GM21515 (cell line): Measurements from ENCODE around the gene GLUD1.
"Not testable (repeated sequence)": the region's sequence is repeated elsewhere in the genome, so short reads cannot be mapped to it uniquely, and the experiment has no call there.

Experiments used
- ATAC-seq: cut with Tn5 transposase; IDR thresholded peaks from one replicate; pipeline ENCODE4 v1.9.1; 2021; ENCODE audit not compliant: unreplicated experiment

GLUD1 gene

DNA sequence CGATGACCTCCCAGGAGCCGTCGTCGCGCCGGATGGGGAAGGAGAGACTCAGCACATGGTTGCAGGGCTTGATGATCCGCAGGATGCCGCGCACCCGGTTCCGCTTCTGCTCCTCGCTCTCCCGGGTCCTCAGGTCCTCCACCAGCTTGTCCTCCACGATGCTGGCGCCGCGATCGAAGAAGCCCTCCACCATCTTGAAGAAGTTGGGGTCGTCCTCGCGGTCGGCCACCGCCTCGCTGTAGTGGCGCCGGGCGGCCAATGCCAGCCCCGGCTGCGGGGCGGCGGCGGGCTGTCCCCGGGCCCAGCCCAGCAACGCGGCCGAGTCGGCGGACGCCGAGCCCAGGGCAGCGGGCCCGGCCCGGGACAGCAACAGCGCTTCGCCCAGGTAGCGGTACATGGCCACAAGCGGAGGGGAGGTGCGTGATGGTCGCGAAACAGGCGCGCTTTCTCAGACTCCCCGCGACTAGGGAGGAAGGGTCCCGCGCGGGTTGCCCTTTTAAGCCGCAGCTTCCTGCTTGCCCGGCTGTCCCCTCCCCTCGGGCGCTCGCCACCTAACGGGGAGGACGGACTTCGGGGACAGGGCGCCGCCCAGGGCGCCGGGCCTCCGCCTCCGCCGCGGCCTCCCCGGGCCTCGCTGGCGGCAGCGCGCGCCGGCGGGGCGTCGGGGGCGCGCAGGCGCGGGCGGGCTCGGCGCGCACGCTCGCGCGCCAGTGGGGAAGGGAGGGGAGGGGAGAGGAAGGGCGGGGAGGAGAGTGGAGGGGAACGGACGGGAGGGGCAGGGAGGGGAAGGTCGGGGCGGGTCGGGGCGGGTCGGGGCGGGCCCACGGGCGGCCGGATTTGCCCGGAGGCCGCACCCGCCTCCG, at the start of gene GLUD1, which contains the start of gene SHLD2:
Gene GLUD1, minus strand, starts transcription at position 471 of the 863 bp plus-strand sequence. Its CDS starts 74 bp downstream, at position 397.
Gene SHLD2, plus strand, starts transcription at position 834 of the 863 bp plus-strand sequence. CDS start 56,149 bp downstream, outside the sequence.
- peak; percentile 65 for ATAC-seq

GRCh38 chr10:87143109-87143418, 48.4 kb upstream of the GLUD1 start:
- ATAC-seq = not testable (repeated sequence)

GRCh38 chr10:87142230-87143108, 47.8 kb upstream of the GLUD1 start:
- not testable (repeated sequence) for ATAC-seq

- not testable (repeated sequence) for ATAC-seq
Measured at GRCh38 chr10:87137478-87137877, 42.8 kb upstream of the GLUD1 start.

GRCh38 chr10:87134440-87134839, 39.8 kb upstream of the GLUD1 start:
- not testable (repeated sequence) for ATAC-seq

- not testable (repeated sequence) for ATAC-seq
Measured at GRCh38 chr10:87133936-87134335, 39.3 kb upstream of the GLUD1 start.

DNA sequence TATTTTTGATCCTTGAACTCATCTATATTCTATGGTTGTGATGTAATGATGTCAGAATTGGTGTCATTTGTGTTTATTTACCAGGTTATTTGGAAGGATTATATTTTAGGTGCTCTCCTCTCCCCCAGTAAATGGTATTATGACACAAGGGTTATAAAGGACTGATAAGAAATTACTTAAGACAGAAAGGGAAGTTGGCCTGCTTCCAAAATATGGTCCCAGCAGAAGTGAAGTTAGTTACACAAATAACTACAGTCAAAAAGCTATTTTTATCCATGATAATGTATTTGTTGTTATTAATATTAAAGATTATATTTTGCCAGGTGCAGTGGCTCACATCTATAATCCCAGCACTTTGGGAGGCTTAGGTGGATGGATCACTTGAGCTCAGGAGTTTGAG, 37.5 kb upstream of the GLUD1 start:
- ATAC-seq = not testable (repeated sequence)

GRCh38 chr10:87127607-87128156, 33.0 kb upstream of the GLUD1 start:
- ATAC-seq = not testable (repeated sequence)

DNA sequence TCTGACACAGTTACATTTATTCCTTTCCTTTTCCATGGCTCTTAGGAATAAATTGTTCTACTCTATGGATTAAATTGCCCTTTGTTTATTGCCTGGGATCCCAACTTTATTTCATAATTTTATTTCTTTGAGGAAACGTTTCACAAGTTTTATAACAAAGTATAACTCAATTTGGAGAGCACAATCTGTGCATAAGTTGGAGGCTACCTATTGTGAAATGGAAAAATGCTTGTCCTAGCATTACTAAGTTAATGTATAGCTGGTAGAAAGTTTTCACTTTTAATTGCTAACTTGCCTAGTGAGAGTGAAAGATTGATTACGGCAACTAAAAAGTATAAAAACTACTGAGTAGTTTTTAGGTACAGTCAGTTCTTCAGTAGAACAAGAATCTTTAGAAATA, 32.4 kb upstream of the GLUD1 start:
- ATAC-seq = not testable (repeated sequence)

DNA sequence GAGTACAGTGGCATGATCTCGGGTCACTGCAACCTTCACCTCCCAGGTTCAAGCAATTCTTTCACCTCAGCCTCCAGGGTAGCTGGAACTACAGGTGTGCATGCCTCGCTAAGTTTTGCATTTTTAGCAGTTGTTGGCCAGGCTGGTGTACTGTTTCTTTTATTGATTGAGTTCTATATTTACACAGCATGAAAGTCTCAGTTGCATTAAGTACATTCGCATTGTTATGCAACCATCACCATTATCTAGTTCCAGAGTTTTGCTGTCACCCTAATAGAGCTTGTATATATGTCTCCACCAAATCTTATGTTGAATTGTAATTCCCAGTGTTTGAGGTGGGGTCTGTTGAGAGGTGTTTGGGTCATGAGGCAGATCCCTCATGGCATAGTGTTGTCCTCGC, 28.7 kb upstream of the GLUD1 start:
- not testable (repeated sequence) for ATAC-seq

DNA sequence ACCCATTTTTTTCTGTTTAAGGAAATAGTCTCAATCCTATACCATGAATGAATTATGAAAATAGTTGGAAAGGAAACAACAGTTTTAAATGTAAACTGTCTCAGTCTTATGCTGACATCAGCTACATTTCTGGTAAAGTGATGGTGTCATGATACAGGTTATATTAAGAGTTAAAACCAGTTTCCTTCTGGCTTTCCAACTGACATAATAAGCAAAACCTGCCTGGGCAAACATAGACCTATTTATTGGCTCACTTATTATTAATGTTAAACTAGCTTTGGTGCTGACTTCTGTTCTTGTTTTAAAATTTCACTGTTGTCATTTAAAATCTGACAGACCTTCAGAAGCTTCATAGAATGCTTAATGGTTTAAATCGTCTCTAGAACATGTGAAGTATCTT, 24.4 kb upstream of the GLUD1 start:
- ATAC-seq = not testable (repeated sequence)

- not testable (repeated sequence) for ATAC-seq
Measured at GRCh38 chr10:87118122-87118521, 23.5 kb upstream of the GLUD1 start.

GRCh38 chr10:87105446-87106124, 10.9 kb upstream of the GLUD1 start:
- ATAC-seq = no peak

DNA sequence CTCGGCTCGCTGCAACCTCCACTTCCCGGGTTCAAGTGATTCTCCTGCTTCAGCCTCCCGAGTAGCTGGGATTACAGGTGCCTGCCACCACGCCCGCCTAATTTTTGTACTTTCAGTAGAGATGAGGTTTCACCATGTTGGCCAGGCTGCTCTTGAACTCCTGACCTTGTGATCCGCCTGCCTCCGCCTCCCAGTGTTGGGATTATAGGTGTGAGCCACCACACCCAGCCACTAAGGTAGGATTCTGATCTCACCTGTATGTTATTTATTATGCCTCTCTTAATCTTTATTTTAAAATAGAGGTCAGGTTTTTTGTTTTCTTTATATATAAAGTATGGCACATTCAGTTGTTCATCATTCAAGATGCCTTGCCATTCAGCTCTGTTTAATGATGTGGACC, 10.1 kb upstream of the GLUD1 start:
- ATAC-seq = not testable (repeated sequence)

DNA sequence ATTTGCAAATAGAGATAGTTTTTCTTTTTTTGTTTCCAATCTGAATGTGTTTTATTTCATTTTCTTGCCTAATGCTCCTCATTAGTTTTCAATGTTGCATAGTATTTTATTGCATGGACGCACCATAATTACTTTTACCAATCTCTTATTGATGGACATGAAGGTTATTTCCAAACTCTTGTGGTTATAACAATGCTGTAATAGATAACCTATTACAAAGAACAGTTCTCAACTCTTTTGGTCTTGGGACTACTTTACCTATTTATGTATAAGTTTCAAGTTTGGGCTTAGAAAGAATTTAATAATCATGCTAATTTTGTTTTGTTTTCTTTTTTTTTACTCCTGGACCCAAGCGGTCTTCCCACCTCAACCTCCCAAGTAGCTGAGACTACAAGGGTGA, 7.4 kb upstream of the GLUD1 start:
- no peak for ATAC-seq

GRCh38 chr10:87095236-87095945, 748 bp upstream of the GLUD1 start:
- ATAC-seq = peak; percentile 49

- ATAC-seq = peak; percentile 20
Measured at GRCh38 chr10:87093632-87094372, 841 bp downstream of the GLUD1 start.

- ATAC-seq = no peak
Measured at GRCh38 chr10:87092861-87093631, 1.6 kb downstream of the GLUD1 start.
